Cerebellar cortex (tissue), 1 donor: ENCODE data around the gene UGT2B10.
"Not testable (repeated sequence)": the region's sequence is repeated elsewhere in the genome, so short reads cannot be mapped to it uniquely, and the experiment has no call there.

ENCODE experiments used
- DNase-seq: peaks from one replicate; pipeline ENCODE4 v3.0.0-alpha.2; 2015; ENCODE audit warnings: low spot score

Gene UGT2B10

DNA sequence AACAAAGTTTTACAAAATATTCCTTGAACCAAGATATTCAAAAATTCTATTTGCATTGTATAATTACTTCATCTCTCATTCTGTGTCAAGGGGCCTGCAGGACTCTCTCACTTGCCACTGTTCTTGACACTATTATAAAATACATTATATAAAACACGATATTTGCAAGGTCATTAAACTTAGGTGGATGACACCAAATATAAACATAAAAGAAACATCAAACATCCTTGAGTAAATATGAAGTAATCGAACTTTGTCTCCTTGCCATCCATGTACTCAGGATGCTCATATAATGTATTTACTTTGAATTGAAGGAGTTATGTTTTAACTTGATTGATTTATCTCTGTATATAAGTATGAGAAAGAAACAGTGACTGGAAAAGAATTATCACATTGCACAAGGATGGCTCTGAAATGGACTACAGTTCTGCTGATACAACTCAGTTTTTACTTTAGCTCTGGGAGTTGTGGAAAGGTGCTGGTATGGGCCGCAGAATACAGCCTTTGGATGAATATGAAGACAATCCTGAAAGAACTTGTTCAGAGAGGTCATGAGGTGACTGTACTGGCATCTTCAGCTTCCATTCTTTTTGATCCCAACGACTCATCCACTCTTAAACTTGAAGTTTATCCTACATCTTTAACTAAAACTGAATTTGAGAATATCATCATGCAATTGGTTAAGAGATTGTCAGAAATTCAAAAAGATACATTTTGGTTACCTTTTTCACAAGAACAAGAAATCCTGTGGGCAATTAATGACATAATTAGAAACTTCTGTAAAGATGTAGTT is at the start of gene UGT2B10:
UGT2B10 (plus strand) TSS at position 378 of the 793 bp plus-strand sequence; CDS start at position 404, 26 bp downstream.
- DNase-seq = not testable (repeated sequence)

DNA sequence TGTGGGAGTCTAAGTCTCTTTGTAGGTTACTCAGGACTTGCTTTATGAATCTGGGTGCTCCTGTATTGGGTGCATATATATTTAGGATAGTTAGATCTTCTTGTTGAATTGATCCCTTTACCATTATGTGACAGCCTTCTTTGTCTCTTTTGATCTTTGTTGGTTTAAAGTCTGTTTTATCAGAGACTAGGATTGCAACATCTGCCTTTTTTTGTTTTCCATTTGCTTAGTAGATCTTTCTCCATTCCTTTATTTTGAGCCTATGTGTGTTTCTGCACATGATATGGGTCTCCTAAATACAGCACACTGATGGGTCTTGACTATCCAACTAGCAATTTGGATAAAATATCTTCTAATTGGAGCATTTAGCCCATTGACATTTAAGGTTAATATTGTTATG is 44.0 kb upstream of the UGT2B10 start:
- not testable (repeated sequence) for DNase-seq

DNA sequence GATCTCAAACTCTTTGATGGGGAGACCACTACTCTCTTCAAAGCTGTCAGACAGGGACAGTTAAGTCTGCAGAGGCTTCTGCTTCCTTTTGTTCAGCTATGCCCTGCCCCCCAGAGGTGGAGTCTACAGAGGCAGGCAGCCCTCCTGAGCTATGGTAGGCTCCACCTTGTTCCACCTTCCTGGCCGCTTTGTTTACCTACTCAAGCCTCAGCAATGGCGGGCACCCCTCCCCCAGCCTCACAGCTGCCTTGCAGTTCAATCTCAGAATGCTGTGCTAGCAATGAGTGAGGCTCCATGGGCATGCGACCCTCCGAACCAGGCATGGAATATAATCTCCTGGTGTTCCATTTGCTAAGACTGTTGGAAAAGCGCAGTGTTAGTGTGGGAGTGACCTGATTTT is 42.1 kb upstream of the UGT2B10 start:
- DNase-seq = no peak

DNA sequence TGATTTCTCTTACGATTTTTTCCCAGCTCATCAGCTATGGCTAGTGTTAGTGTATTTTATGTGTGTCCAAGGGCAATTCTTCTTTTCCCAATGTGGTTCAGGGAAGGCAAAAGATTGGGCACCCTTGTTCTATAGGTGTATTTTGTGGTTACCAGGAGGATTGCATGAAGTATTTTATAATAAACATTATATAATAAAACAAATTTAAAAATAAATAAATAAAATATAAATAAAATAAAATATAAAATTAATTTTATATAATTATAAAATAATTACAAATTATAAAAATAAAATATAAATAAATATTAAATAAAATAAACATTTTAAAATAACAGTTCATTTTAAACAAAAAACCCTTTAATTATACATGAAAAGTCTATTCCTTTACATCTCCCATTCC is 35.6 kb upstream of the UGT2B10 start:
- no peak for DNase-seq

DNA sequence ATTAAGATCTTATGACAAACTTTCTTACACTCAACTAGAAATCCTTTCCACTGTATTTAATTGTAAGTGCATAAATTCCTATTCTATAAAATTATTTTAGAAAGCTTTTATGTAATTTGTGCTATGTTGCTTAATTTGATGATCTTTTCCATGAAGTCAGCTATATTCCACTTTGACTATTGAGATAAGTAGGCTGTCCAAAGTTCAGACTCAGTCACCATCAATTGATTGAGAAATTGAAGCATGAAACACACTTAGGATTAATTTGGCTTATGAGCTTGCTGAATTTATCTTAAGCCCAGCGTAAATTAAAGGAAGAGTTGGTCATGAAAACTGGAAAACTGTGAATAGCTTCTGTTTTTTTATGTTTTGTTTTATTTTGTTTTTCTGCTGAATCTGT is 18.7 kb upstream of the UGT2B10 start:
- DNase-seq = no peak

DNA sequence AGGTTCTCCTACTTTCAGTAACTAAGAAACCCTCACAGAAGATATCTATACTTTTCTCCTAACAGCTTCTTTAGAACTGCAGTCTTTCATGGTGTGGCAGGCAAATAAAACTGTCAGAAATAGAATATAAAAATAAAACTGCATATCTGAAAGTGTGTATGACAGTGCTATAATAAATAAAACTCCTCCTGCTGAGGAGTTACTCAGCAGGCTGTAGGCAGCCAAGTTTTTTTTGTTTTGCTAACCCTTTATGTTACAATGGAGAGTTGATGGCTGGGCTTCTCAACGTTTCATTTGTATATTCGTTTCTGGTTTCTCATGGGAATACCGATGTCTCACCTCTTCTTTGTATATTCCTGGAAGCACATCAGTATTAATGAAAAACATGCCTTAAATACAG is 18.2 kb upstream of the UGT2B10 start:
- DNase-seq = no peak

DNA sequence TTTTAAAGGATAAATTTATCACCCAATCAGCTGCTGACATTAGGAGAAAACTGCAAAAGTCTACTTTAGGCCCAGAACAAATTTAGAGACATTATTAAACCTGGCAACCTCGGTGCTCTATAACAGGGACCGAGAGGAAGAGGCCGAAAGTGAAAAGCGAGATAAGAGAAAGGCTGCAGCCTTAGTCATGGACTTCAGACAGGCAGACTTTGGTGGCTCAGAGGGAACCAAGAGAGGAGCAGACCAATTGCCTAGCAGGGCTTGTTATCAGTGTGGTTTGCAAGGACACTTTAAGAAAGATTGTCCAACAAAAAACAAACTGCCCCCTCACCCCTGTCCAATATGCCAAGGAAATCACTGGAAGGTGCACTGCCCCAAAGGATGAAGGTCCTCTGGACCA is 12.8 kb upstream of the UGT2B10 start:
- no peak for DNase-seq

DNA sequence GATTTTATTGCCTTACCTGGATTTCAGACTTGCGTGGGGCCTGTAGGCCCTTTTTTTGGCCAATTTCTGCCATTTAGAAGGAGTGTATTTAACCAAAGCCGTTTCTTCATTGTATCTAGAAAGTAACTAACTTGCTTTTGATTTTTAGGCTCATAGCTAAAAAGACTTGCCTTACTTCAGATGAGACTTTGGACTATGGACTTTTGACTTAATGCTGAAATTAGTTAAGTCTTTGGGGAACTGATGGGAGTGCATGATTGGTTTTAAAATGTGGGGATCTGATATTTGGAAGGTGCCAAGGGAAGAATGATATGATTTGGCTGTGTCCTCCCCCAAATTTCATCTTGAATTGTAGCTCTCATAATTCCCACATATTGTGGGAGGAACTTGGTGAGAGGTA is 7.7 kb upstream of the UGT2B10 start:
- DNase-seq = no peak

DNA sequence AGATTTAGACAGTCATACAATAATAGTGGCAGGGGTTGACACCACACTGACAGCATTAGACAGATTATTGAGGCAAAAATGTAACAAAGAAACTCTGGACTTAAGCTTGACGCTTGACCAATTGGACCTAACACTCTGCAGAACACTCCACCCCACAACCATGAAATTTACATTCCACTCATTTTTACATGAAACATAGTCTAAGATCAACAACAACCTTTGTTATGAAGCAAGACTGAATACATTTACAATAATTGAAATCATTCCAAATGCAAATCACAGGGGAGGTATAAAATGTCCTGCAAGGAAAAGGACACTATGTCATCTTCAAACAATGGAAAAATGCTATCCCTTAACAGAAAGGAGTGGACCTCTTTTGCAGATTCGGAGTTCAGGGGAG is 4.9 kb upstream of the UGT2B10 start:
- no peak for DNase-seq

DNA sequence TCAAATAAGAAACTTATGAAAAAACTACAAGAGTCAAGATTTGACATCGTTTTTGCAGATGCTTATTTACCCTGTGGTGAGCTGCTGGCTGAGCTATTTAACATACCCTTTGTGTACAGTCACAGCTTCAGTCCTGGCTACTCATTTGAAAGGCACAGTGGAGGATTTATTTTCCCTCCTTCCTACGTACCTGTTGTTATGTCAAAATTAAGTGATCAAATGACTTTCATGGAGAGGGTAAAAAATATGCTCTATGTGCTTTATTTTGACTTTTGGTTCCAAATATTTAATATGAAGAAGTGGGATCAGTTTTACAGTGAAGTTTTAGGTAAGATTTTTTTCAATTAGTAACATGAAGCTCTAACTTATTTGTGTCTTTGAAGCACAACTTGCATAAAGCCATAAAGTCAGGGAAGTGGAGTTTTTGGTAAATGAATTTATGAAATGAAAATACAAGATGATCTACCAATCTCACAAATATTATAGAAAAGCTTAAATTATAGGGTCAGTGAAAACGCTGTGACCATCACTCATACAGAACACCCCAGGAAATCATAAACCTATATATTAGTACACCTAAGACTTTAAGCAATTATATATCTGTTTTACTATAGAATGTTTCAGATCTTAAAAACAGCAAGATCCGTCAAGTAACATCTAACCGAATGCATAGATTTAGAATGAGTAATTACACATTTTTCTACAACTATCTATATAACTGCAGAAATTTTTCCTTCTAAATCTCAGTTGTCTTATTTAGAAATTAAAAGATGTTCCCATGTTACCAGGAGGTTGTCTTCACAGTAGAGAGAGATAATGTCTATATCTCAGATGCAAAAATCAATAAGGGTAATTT is 844 bp downstream of the UGT2B10 start:
- not testable (repeated sequence) for DNase-seq

DNA sequence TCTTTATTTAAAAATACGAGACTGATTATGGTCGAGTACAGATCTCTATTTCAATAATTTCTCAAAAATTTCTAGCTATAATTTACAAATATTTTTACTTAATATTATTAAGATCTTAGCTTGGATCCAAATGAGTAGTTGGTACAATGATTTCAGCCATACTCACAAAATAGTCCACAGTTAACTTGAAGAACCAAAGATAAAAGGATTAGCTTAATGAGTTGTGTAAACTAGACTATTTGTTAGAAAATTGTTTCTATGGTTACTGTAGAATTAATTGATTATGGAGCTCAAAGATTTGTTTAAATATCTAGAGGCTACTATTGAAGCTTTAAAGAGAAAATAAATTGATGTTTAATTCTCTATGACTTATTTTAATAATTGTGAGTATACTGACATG is 1.6 kb downstream of the UGT2B10 start:
- DNase-seq = no peak

DNA sequence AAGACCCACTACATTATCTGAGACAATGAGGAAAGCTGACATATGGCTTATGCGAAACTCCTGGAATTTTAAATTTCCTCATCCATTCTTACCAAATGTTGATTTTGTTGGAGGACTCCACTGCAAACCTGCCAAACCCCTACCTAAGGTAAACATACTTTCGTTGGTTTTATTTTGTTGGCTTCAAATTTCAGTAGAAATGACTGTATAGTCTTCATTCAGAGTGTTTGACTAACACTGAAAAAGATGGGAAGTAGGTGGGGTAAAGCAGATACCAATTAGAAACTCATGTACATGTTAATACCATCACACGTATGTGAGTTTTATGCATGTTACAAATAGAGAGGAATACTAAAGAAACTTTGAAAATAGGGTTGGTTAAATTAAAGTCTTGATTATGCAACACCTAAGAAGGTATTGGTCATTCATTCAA is 2.3 kb downstream of the UGT2B10 start:
- not testable (repeated sequence) for DNase-seq

DNA sequence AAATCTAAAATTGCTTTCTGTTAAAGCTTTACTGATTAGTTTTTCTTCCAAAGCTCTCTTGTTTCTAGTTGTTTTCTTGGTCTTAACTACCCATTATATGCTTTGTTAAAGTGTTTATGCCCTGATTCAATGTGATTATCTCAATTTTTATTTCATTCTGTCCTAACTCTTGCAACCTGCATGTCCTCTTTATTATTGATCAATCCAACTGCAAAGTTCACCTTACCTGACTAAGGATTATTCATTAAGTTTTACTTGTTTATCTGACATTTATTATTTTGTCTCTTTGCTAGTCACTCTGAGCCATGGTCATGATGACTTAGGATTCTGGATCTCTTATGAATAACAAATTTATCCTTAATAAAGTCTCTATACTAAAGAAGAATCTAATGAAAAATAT is 15.8 kb downstream of the UGT2B10 start:
- DNase-seq = no peak

DNA sequence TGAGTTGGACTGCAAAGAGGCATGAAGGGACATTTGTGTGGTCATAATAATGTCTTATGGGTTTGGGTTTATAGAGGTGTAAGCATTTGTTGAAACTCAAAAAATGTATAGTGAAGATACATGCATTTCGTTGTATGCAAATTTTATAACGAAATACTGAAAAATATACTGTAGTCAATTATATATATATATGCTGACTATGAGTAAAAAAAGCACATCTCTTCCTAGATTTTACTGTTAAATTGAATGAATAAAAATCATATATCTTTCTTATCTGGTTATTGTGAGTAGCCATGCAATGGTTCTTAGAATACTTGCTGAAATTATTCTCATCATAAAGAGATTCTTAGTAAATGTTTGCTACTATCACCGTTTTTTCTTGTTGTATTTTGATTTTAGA is 34.5 kb downstream of the UGT2B10 start:
- DNase-seq = no peak

DNA sequence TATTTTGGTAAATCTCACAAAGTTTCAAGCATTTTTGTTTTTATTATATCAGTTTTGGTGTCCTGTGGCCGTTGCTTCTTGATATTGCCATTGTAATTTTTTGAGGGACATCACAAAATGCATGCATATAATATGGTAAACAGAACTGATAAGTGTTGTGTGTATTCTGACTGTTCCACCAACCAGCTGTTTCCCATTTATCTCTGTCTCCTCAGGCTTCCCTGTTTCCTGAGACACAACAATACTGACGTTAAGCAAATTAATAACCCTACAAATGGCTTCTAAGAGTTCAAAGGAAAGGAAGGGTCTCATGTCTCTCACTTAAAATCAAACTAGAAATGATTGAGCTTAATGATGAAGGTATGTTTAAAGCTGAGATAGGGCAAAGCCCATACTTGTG is 40.0 kb downstream of the UGT2B10 start:
- no peak for DNase-seq

DNA sequence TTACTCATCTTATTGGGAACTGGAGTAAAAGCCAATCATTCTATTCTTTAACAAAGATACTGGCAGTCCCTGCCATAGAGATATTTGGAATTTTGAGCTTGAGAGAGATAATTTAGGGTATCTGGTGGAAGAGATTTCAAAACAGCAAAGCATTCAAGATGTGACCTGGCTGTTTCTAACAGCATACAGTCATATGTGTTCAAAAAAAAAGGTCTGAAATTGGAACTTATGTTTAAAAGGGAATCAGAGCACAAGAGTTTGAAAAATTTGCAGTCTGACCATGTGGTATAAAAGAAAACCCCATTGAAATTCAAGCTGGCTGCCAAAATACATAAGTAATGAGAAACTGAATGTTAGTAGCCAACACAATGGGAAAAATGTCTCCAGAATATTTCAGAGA is 42.2 kb downstream of the UGT2B10 start:
- no peak for DNase-seq

DNA sequence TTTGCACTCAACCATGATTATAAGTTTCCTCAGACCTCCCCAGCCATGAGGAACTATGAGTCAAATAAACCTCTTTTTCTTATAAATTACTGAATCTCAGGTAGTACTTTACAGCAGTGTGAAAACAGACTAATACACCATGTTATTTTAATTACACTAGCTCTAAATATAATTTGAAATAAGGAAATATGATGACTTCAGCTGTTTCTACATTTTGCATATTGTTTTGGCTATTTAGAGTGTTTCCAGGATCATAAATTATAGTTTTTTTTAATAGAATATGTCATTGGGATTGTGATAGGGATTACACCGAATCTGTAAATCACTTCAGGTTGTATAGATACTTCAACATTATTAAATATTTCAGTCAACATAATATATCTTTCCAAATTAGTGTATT is 43.9 kb downstream of the UGT2B10 start:
- DNase-seq = no peak

DNA sequence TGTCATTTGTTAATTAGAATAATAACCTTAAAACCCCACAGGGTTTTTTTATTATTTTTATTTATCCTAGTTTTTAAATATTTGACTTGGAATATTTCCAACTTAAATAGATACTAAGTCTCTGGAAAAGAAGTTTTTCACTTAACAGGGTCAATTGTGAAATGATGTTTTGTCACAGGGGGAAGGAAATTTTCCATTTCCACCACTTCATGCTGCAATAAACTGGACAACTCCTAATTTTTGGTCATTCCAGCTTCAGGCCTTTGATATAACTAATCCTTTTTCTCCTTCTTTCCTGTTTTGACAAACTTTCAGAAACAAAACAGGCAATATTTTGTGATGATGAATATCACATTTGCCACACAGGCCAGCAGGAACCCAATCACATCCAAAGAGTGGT is 45.3 kb downstream of the UGT2B10 start:
- no peak for DNase-seq

DNA sequence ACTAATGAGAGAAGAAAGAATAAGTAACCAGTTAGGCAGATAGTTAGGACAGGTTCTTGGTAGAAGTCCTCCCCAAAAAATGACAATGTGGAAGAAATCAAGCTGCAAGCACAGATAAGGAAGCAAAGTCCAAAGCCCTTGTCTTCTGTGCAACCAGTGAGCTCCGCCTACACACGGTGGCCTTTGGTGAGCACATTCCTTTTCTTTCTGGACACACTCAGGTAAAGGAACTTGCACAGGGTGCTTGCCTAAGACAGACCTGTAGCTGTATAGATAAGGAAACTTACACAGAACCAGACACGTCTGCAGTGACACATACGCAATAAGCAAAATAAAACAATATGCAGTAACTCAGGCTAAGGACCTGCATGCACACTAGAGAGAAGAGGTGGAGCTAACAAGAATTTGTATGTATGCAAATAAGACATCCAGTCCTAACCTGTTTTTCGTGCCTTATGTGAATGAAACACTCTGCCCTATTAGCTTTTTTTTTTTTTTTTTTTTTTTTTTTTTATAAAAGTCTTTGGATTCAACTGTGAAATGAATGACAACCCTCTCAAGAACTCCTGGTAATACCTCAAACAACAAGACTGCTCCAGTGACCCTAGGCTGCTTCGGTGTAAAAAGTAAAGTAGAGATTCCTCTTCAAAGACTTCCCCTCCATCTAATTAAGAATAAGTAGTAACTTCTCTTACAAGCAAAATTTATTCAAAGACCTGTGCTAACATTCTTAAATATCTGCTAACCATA is 48.8 kb downstream of the UGT2B10 start:
- DNase-seq = no peak

DNA sequence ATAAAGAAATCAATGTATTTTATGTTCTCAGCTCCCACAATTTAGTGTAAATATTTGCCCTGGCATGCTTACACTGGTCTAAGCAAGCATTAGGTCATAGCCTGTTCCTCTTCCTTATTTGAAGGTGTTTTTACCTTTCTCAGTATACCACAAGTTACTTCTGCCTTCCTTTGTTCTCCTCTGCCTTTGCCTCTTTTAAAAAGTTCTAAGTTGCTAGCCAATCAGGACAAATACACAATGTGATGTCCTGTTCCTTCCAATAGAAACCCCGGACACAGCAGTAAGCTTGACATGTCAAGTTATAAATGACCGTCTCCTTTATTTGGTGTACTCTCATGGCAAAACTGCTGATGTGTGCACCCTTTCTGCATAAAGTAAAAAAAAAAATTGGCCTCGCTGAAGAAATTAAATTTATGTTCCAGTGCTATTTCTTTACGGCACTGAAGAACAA is 49.4 kb downstream of the UGT2B10 start:
- no peak for DNase-seq

DNA sequence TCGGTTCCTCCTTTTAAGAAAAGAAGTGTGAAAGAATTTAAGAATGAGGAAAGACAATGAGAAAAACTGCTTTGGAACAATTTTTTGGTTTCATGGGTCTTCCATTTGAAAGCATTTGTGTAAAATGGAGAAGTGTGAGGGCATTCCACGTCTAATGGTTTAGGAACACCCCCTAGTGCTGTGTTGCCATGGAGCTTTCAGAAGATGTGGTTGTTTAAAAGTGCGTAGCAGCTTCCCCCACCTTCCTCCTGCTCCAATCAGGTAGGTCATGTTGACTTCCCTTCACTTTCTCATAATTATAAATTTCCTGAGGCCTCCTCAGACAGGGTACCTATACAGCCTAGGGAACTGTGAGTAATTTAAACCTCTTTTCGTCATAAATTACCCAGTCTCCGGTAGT is 50.0 kb downstream of the UGT2B10 start:
- no peak for DNase-seq

DNA sequence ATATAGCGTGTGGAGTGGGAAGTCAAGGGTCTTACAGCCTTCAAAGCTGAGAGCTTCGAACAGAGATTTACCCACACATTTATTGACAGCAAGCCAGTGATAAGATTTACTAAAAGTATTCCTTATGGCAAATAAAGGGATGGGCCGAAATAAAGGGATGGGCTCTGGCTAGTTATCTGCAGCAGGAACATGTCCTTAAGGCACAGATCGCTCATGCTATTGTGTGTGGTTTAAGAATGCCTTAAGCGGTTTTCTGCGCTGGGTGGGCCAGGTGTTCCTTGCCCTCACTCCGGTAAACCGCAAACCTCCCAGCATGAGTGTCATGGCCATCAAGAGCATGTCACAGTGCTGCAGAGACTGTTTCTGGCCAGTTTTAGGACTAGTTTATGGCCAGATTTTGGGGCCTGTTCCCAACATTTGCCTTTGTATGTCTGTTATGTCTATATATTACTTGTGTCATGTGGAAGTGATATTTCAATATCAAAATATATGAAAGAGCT is 53.5 kb downstream of the UGT2B10 start:
- DNase-seq = no peak
